HUES6 (cell line): ENCODE results near the gene BTBD18.
A peak's percentile ranks its signal among the peaks of the same experiment; 100 is the strongest.

ENCODE experiments used
- H3K27ac ChIP-seq: 2 replicates; pipeline ENCODE4 v1.7.0; 2013; ENCODE audit warnings: low read depth, mild to moderate bottlenecking, low read length, inconsistent platforms
- H3K27me3 ChIP-seq: 2 replicates; pipeline ENCODE4 v1.6.1; 2013; ENCODE audit warnings: low read length; ENCODE audit not compliant: control insufficient read depth, insufficient read depth
- H3K36me3 ChIP-seq: 2 replicates; pipeline ENCODE4 v1.6.1; 2013; ENCODE audit warnings: low read length; ENCODE audit not compliant: control insufficient read depth, insufficient read depth
- H3K4me1 ChIP-seq: 2 replicates; pipeline ENCODE4 v1.6.1; 2013; ENCODE audit warnings: low read length; ENCODE audit not compliant: control insufficient read depth, insufficient read depth
- H3K4me3 ChIP-seq: 2 replicates; pipeline ENCODE4 v1.5.1; 2013; ENCODE audit warnings: low read depth, low read length
- H3K9ac ChIP-seq: one replicate; pipeline ENCODE4 v1.6.1; 2013; ENCODE audit warnings: mild to moderate bottlenecking, low read length
- H3K9me3 ChIP-seq: 2 replicates; pipeline ENCODE4 v1.6.1; 2013; ENCODE audit warnings: low read depth, low read length; ENCODE audit not compliant: control insufficient read depth, insufficient read depth

The BTBD18 gene

GRCh38 chr11:57787006-57787604, 35.5 kb upstream of the BTBD18 start:
- Histone ChIP-seq H3K36me3 (peaks cover 10% of the 10 kb centered on the region), H3K27me3 (no peaks in the 10 kb centered on the region), H3K4me1 (peaks cover 47% of the 10 kb centered on the region), H3K27ac (peak overlapping the region; percentile 56), H3K9me3 (no peaks in the 10 kb centered on the region), H3K9ac (no peak overlapping the region), H3K4me3 (no peak overlapping the region)

- Histone ChIP-seq H3K9ac (no peak overlapping the region), H3K36me3 (peaks cover 3% of the 10 kb centered on the region), H3K4me3 (no peak overlapping the region), H3K4me1 (peaks cover 47% of the 10 kb centered on the region), H3K27ac (0 out of 2 replicates have a peak overlapping the region, but pooled peaks have one; percentile 28), H3K9me3 (no peaks in the 10 kb centered on the region), H3K27me3 (no peaks in the 10 kb centered on the region)
These were observed 34.8 kb upstream of the BTBD18 start for GRCh38 chr11:57786436-57786835.

- peaks cover 54% of the 10 kb centered on the region for H3K4me1 ChIP-seq
- no peaks in the 10 kb centered on the region for H3K36me3 ChIP-seq
- no peak overlapping the region for H3K4me3 ChIP-seq
- no peaks in the 10 kb centered on the region for H3K9me3 ChIP-seq
- no peaks in the 10 kb centered on the region for H3K27me3 ChIP-seq
- no peak overlapping the region for H3K27ac ChIP-seq
- no peak overlapping the region for H3K9ac ChIP-seq
These were observed 33.5 kb upstream of the BTBD18 start for GRCh38 chr11:57785072-57785471.

GRCh38 chr11:57781529-57781943, 29.9 kb upstream of the BTBD18 start:
- Histone ChIP-seq H3K9ac (peak overlapping the region; percentile 76), H3K9me3 (no peaks in the 10 kb centered on the region), H3K27ac (peak overlapping the region; percentile 97), H3K36me3 (no peaks in the 10 kb centered on the region), H3K27me3 (no peaks in the 10 kb centered on the region), H3K4me1 (peaks cover 67% of the 10 kb centered on the region), H3K4me3 (peak overlapping the region; percentile 2)

GRCh38 chr11:57779276-57779675, 27.7 kb upstream of the BTBD18 start:
- Histone ChIP-seq H3K4me1 (peaks cover 84% of the 10 kb centered on the region), H3K27ac (peak overlapping the region; percentile 97)

GRCh38 chr11:57778318-57779037, 26.9 kb upstream of the BTBD18 start:
- no peaks in the 10 kb centered on the region for H3K27me3 ChIP-seq
- H3K4me3 ChIP-seq = peak overlapping the region; percentile 42
- peak overlapping the region; percentile 97 for H3K27ac ChIP-seq
- no peaks in the 10 kb centered on the region for H3K9me3 ChIP-seq
- H3K4me1 ChIP-seq = peaks cover 86% of the 10 kb centered on the region
- peak overlapping the region; percentile 84 for H3K9ac ChIP-seq
- no peaks in the 10 kb centered on the region for H3K36me3 ChIP-seq

More at GRCh38 chr11:57779276-57779675, 27.7 kb upstream of the BTBD18 start:
- H3K27me3 ChIP-seq = no peaks in the 10 kb centered on the region
- no peaks in the 10 kb centered on the region for H3K9me3 ChIP-seq
- H3K4me3 ChIP-seq = peak overlapping the region; percentile 42
- H3K9ac ChIP-seq = peak overlapping the region; percentile 84
- no peaks in the 10 kb centered on the region for H3K36me3 ChIP-seq

GRCh38 chr11:57777969-57778317, 26.3 kb upstream of the BTBD18 start:
- Histone ChIP-seq H3K4me1 (peaks cover 86% of the 10 kb centered on the region), H3K4me3 (peak overlapping the region; percentile 42)

GRCh38 chr11:57776577-57777210, 25.1 kb upstream of the BTBD18 start:
- Histone ChIP-seq H3K4me1 (peaks cover 82% of the 10 kb centered on the region), H3K27ac (peak overlapping the region; percentile 97; the same call in 1 of the 2 replicates), H3K9me3 (no peaks in the 10 kb centered on the region), H3K36me3 (no peaks in the 10 kb centered on the region), H3K4me3 (0 out of 2 replicates have a peak overlapping the region, but pooled peaks have one; percentile 0), H3K9ac (peak overlapping the region; percentile 49), H3K27me3 (no peaks in the 10 kb centered on the region)

More at GRCh38 chr11:57777969-57778317, 26.3 kb upstream of the BTBD18 start:
- Histone ChIP-seq H3K9me3 (no peaks in the 10 kb centered on the region), H3K36me3 (no peaks in the 10 kb centered on the region), H3K27ac (peak overlapping the region; percentile 97), H3K27me3 (no peaks in the 10 kb centered on the region), H3K9ac (peak overlapping the region; percentile 84)

- no peaks in the 10 kb centered on the region for H3K36me3 ChIP-seq
- no peaks in the 10 kb centered on the region for H3K27me3 ChIP-seq
- H3K4me3 ChIP-seq = peak overlapping the region; percentile 22; the same call in 1 of the 2 replicates
- no peaks in the 10 kb centered on the region for H3K9me3 ChIP-seq
- H3K4me1 ChIP-seq = peaks cover 76% of the 10 kb centered on the region
- H3K9ac ChIP-seq = peak overlapping the region; percentile 51
- peak overlapping the region; percentile 55; the same call in 1 of the 2 replicates for H3K27ac ChIP-seq
These were observed 24.5 kb upstream of the BTBD18 start for GRCh38 chr11:57776031-57776521.

- Histone ChIP-seq H3K4me3 (peak overlapping the region; percentile 22; the same call in 1 of the 2 replicates), H3K27ac (peak overlapping the region; percentile 55; the same call in 1 of the 2 replicates), H3K9me3 (no peaks in the 10 kb centered on the region), H3K4me1 (peaks cover 70% of the 10 kb centered on the region), H3K9ac (peak overlapping the region; percentile 51), H3K36me3 (no peaks in the 10 kb centered on the region), H3K27me3 (no peaks in the 10 kb centered on the region)
These were observed 23.9 kb upstream of the BTBD18 start for GRCh38 chr11:57775491-57775890.
